Neutrophil (primary cell): ENCODE results near the gene LRCOL1.

ENCODE experiments used
- H3K27ac ChIP-seq: fragments of 200-600 bp; sonication (generic); 2 replicates; pipeline ENCODE4 v1.5.1; 2016; ENCODE audit warnings: mild to moderate bottlenecking, moderate library complexity
- H3K27me3 ChIP-seq: fragments of 200-600 bp; sonication (generic); 2 replicates; pipeline ENCODE4 v1.6.0; 2016; ENCODE audit warnings: mild to moderate bottlenecking
- H3K36me3 ChIP-seq: fragments of 200-600 bp; sonication (generic); 2 replicates; pipeline ENCODE4 v1.5.1; 2017
- H3K4me1 ChIP-seq, 2 experiments: fragments of 200-600 bp in 1 of 2; sonication (generic) in 1 of 2; 1 replicate in 1 of 2; 2 replicates in 1 of 2; pipeline versions ENCODE4 v1.5.1 to v1.6.1; 2013 to 2016; ENCODE audit warnings: low read depth in 1 of 2, low read length in 1 of 2, mild to moderate bottlenecking in 1 of 2, moderate library complexity in 1 of 2; ENCODE audit not compliant: control insufficient read depth in 1 of 2, insufficient read depth in 1 of 2
- H3K4me3 ChIP-seq, 2 experiments: fragments of 200-600 bp in 1 of 2; sonication (generic) in 1 of 2; 1 replicate in 1 of 2; 2 replicates in 1 of 2; pipeline ENCODE4 v1.5.1; 2013 to 2016; ENCODE audit warnings: low read depth in 1 of 2, low read length in 1 of 2, mild to moderate bottlenecking in 1 of 2, moderate library complexity in 1 of 2
- H3K9me3 ChIP-seq: fragments of 200-600 bp; sonication (generic); 2 replicates; pipeline ENCODE4 v1.5.1; 2016
- TF ChIP-seq, protein P1 (sequence below): fragments of 200-600 bp; sonication (generic); IDR thresholded peaks from 2 replicates; pipeline ENCODE4 v1.5.1; 2016; ENCODE audit warnings: antibody characterized with exemption

Gene LRCOL1

DNA sequence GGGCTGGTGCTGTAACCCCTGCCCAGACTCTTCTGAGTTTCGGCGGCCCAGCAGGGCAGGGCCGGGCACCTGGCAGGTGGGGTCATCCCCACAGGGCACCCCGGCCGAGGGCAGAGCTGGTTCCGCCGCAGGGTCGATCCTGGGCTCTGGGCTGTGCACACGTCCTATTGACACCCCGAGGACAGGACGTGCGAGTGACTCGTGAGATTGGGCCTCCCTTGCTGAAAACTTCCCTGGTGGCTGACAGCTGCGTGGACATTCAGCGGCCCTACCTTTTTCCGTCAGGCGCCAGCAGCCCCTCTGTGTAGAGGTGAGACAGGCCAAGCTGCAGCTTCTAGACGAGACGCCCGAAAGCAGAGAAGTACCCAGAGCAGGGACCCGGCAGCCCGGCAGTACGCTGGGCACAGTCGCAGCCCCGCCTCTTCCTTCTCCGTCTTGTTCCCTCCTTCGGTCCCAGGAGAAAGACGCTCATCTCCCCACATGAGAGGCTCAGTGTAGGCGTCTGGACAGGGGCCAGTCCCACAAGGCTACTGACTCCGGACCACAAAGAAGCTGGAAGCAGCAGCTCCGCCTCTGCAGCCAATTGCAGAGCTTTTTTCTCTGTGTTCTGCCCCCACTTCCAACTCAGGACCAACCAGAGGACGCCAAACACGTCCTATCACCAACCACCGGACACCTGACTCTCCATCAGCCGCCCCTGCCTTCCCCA lies at the start of gene LRCOL1:
Gene LRCOL1, minus strand, starts transcription at position 532 of the 709 bp plus-strand sequence. CDS start 4,331 bp downstream, outside the sequence.
- H3K36me3 ChIP-seq, result no peaks in the 10 kb centered on the region
- H3K4me3 ChIP-seq, result no peak within 1 kb of the TSS
- no peaks in the 10 kb centered on the region for H3K9me3 ChIP-seq
- H3K4me1 ChIP-seq, result no peaks in the 10 kb centered on the region
- H3K27ac ChIP-seq, result no peak within 1 kb of the TSS
- TF ChIP-seq, protein P1, sequence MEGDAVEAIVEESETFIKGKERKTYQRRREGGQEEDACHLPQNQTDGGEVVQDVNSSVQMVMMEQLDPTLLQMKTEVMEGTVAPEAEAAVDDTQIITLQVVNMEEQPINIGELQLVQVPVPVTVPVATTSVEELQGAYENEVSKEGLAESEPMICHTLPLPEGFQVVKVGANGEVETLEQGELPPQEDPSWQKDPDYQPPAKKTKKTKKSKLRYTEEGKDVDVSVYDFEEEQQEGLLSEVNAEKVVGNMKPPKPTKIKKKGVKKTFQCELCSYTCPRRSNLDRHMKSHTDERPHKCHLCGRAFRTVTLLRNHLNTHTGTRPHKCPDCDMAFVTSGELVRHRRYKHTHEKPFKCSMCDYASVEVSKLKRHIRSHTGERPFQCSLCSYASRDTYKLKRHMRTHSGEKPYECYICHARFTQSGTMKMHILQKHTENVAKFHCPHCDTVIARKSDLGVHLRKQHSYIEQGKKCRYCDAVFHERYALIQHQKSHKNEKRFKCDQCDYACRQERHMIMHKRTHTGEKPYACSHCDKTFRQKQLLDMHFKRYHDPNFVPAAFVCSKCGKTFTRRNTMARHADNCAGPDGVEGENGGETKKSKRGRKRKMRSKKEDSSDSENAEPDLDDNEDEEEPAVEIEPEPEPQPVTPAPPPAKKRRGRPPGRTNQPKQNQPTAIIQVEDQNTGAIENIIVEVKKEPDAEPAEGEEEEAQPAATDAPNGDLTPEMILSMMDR, result no peak
- H3K27me3 ChIP-seq, result peaks cover 99% of the 10 kb centered on the region

DNA sequence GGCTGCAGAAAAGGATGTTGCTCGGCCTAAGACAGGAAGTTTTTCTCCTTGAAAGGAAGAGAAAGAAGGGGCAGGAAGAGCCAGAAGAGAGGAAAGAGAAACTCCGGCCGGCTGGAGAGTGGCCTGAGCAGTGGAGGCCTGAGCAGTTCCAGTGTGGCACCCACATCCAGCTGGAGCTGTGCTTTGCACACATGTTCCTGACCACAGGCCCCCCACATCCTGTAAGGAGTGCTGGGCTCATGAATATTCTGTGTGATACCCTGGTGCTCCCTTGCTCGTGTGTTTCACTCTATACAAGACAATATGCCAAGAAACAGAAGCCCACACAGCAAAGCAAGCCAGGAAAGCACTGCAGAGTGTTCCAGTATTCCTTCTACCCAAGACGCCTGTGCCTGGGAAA lies 49.7 kb upstream of the LRCOL1 start:
- Histone ChIP-seq H3K4me1 (peaks cover 71 to 72% of the 10 kb centered on the region in 2 experiments), H3K4me3 (no peak overlapping the region), H3K27me3 (no peaks in the 10 kb centered on the region), H3K27ac (peak overlapping the region; percentile 80), H3K9me3 (no peaks in the 10 kb centered on the region), H3K36me3 (peaks cover 8% of the 10 kb centered on the region)
- TF ChIP-seq, protein P1, result no peak

- Histone ChIP-seq H3K27me3 (no peaks in the 10 kb centered on the region), H3K27ac (peak overlapping the region; percentile 80), H3K4me3 (no peak overlapping the region), H3K36me3 (peaks cover 15% of the 10 kb centered on the region), H3K4me1 (peaks cover 62 to 63% of the 10 kb centered on the region in 2 experiments), H3K9me3 (no peaks in the 10 kb centered on the region)
- TF ChIP-seq, protein P1, result no peak
Measured at GRCh38 chr12:132659146-132659545, 48.8 kb upstream of the LRCOL1 start.

- peaks cover 23% of the 10 kb centered on the region for H3K36me3 ChIP-seq
- H3K4me3 ChIP-seq, result no peak overlapping the region
Measured at GRCh38 chr12:132658149-132658894, 47.9 kb upstream of the LRCOL1 start.

GRCh38 chr12:132657004-132657727 lies 46.8 kb upstream of the LRCOL1 start:
- no peaks in the 10 kb centered on the region for H3K9me3 ChIP-seq
- H3K27ac ChIP-seq, result peak overlapping the region; percentile 70
- peaks cover 42 to 43% of the 10 kb centered on the region in 2 experiments for H3K4me1 ChIP-seq
- TF ChIP-seq, protein P1, result no peak
- H3K27me3 ChIP-seq, result no peaks in the 10 kb centered on the region
- H3K36me3 ChIP-seq, result peaks cover 33% of the 10 kb centered on the region
- H3K4me3 ChIP-seq, result no peak overlapping the region

More at GRCh38 chr12:132658149-132658894, 47.9 kb upstream of the LRCOL1 start:
- H3K27me3 ChIP-seq, result no peaks in the 10 kb centered on the region
- H3K27ac ChIP-seq, result peak overlapping the region; percentile 70
- H3K9me3 ChIP-seq, result no peaks in the 10 kb centered on the region
- peaks cover 53 to 55% of the 10 kb centered on the region in 2 experiments for H3K4me1 ChIP-seq
- TF ChIP-seq, protein P1, result no peak
